GM12873 (cell line): Measurements from ENCODE around the gene RNF144A.

Source experiments
- CTCF ChIP-seq: IDR thresholded peaks from 2 replicates; pipeline ENCODE4 v1.5.1; 2012; ENCODE audit warnings: low read depth, mild to moderate bottlenecking, moderate library complexity, low read length, control low read depth; ENCODE audit not compliant: insufficient read depth; ENCODE audit errors: missing control alignments

Gene RNF144A

GRCh38 chr2:6880200-6880733 lies 36.9 kb upstream of the RNF144A start:
- TF ChIP-seq CTCF: no peak

GRCh38 chr2:6881046-6881445 lies 36.2 kb upstream of the RNF144A start:
- TF ChIP-seq CTCF: no peak

- no peak for TF ChIP-seq CTCF
Observed at GRCh38 chr2:6881516-6881915, 35.7 kb upstream of the RNF144A start.

- TF ChIP-seq CTCF: no peak
Observed at GRCh38 chr2:6883448-6884122, 33.6 kb upstream of the RNF144A start.

- TF ChIP-seq CTCF: no peak
Observed at GRCh38 chr2:6885551-6885950, 31.7 kb upstream of the RNF144A start.

GRCh38 chr2:6885968-6886367 lies 31.2 kb upstream of the RNF144A start:
- TF ChIP-seq CTCF: no peak

GRCh38 chr2:6887751-6888192 lies 29.4 kb upstream of the RNF144A start:
- no peak for TF ChIP-seq CTCF
